NCI-H526 treated with DMSO at 0.1 percent for 48 hours (cell line): ENCODE data around the gene C2.
A peak's percentile ranks its signal among the peaks of the same experiment; 100 is the strongest.

ENCODE experiments used
- DNase-seq: peaks from one replicate; lab custom pipeline; 2025; lab: John Stamatoyannopoulos, UW

Gene C2

GRCh38 chr6:31927242-31927862, at the start of gene C2:
Gene C2, plus strand, starts transcription at chr6:31927717. Its CDS starts 36 bp downstream, at chr6:31927753.
- DNase-seq = no peak

GRCh38 chr6:31878222-31878621, 49.3 kb upstream of the C2 start:
- no peak for DNase-seq

DNA sequence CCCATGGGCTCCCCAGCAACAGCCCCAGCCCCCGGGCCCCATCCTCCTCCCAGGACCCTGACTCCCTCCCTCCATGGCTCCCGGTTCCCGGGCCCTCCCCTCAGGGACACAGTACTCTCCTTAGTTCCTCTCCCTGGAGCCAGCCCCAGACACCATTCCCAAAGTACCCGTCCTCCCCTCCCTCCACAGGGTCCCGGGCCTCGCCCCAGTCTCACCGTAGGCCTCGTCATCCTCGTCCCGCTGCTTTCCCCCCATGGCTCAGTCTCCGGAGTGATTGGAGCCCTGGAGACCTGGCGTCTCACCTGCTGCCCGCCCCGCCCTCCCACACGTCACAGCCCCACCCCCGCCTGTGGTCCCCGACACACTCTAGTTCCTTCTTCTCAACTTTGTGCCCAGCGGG, 48.8 kb upstream of the C2 start, which contains the start of gene SLC44A4:
TSS of gene SLC44A4 (minus strand) at position 272 of the 400 bp plus-strand sequence. CDS start at position 255, 17 bp downstream.
- DNase-seq = no peak

DNA sequence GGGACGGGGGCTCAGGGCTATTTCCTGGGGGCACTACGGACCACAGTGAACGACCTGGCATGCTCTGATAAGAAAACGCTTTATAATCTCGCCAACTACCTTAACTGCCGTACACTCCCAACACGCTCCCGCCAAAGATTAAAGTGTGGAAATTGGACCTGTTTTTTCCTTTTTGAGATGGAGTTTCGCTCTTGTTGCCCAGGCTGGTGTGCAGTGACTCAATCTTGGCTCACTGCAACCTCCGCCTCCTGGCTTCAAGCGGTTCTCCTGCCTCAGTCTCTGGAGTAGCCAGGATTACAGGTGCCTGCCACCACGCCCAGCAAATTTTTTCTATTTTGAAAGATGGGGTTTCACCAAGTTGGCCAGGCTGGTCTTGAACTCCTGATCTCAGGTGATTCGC, 48.4 kb upstream of the C2 start:
- DNase-seq = no peak

- DNase-seq = no peak
Measured at GRCh38 chr6:31879901-31880300, 47.6 kb upstream of the C2 start.

- no peak for DNase-seq
Measured at GRCh38 chr6:31880616-31881015, 46.9 kb upstream of the C2 start.

DNA sequence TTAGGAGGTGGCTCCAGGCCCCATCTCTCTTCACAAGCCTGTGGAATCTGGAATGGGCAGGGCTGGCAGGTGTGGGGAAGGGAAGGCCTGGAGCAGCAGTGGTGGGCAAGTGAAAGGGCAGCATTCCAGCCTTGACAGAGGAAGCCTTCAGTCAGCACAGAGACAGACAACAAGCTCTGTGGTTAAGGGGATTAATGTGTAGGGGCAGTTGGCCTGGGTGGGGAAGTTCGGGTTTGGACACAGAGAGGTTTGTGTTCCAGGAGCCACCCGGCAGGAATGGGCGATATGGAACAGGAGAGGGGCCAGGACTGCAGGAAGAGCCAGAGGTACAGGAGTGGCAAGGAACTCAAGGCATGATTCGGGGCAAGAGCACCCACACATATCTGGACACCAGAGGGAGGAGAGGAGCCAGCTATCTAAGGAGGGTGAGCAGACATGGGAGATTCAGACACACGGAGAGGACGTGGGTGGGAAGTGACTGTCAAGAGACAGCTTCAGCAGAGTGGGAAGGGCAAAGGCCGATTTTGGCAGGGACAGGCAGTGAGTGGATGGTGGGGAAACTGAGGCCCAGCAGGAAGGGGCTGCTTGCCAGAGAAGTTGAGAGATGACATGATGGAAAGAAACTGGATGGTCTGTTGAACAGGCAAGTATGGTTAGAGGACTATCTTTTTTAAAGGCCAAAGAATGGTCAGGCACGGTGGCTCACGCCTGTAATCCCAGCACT, 46.2 kb upstream of the C2 start:
- no peak for DNase-seq

GRCh38 chr6:31882344-31882743, 45.2 kb upstream of the C2 start:
- DNase-seq = no peak

DNA sequence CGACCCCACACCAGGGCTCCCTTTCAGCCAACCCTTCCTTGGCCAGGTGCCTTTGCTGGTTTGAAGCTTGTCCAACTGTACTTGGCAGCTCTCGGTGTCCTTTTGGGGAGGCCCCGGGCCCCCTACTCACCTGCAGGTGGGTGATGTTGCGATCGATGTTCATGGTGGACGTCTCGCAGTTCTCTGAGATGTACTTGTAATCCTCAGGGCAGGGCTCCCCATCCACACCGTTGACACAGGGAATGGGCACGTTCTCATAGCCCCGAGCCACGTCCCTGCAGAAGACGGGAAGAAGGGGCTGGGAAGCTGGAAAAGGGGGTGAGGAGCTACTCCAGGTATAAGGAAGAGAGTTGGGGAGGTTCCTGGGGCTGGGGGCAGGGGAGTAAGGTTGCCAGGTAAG, 43.8 kb upstream of the C2 start:
- DNase-seq = no peak

DNA sequence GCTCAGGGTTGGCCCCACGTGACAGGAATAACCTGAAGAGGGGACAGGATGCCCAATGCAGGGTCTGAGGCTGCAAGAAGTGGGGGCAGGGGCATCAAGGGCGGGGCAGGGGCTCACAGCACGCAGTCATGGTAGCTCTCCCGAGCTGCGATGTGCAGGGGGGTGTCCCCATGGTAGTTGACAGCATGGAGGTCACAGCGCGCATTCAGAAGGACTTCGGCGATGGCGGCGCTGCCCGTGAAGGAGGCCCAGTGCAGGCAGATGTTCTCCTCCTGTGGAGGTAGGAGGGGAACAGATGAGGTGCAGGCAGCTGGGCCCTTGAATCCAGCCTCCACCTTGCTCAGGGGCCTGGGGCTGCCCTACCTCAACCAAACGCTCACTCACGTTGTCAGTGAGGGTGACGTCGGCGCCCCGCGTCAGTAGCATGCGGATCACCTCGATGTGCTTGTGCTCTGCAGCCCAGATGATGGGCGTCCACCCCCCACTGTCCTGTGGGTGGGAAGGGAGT, 42.9 kb upstream of the C2 start:
- no peak for DNase-seq

GRCh38 chr6:31886541-31886991, 41.0 kb upstream of the C2 start:
- DNase-seq = no peak

DNA sequence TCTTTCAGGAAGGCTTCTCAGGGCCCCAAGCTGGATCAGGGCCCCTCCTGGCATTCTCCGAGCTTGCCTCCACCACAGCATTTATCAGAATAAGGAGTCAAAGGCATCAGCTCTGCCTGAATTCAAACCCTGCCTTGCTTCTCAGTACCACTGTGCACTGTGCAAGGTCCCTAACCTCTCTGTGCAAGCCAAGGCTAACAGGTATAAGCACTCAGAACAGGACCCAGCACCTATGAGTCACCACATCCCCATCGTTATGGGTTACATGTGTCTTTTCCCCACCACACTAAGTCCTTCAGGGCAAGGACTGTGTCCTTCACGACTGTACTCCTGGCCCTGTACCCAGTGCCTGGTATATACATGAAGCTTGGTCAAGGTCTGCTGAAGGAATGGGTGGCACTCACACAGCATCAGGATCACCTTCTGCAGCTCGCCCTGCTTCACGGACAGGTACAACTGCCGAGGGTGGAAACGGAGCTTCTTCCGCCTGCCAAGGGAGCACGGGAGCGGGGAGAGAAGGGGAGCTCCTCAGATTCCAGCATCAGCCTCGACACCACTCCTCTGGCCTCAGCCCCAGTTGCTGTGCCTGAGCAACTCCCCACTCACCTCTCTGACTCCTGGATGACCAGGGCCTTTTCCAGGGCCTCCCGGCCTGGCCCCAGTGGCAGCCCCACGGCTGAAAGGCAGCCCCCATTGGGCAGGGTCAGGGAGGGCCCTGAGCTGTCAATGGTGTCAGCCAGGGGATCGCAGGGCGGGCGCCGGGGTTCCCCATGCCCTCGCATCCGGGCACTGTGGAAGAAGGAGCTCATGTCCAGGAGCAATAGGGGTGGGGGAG, 40.1 kb upstream of the C2 start:
- no peak for DNase-seq

- no peak for DNase-seq
Measured at GRCh38 chr6:31888276-31889258, 39.0 kb upstream of the C2 start.

DNA sequence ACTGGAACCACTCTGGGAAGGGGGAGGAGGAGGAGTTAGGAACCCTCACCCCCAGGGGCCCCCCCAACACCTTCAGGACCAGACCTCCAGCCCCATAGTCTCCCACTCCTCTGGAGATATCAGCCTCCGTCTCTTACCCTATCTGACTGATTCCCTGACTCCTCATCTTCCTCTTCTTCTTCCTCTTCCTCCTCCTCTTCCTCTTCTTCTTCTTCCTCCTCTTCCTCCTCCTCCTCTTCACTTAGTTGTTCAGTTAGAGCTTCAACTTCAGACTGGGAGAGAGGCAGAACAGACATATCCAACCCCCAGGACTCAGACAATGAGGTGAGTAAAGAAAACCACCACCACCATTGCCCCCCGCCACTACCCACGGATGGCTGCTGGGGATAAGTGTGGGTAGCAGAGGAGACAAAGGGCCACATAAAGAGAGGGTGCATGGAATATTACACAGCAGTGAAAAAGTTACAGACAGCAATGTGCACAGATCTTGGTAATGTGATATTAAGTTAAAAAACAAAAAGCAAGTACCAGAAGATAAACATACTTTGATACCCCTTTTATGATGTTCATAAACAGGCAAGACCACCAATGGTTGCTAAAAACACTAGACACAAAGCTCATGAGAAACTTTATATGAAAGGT, 38.1 kb upstream of the C2 start:
- DNase-seq = no peak

GRCh38 chr6:31892821-31893220, 34.7 kb upstream of the C2 start:
- no peak for DNase-seq

GRCh38 chr6:31896493-31896855, 31.0 kb upstream of the C2 start:
- DNase-seq = no peak

DNA sequence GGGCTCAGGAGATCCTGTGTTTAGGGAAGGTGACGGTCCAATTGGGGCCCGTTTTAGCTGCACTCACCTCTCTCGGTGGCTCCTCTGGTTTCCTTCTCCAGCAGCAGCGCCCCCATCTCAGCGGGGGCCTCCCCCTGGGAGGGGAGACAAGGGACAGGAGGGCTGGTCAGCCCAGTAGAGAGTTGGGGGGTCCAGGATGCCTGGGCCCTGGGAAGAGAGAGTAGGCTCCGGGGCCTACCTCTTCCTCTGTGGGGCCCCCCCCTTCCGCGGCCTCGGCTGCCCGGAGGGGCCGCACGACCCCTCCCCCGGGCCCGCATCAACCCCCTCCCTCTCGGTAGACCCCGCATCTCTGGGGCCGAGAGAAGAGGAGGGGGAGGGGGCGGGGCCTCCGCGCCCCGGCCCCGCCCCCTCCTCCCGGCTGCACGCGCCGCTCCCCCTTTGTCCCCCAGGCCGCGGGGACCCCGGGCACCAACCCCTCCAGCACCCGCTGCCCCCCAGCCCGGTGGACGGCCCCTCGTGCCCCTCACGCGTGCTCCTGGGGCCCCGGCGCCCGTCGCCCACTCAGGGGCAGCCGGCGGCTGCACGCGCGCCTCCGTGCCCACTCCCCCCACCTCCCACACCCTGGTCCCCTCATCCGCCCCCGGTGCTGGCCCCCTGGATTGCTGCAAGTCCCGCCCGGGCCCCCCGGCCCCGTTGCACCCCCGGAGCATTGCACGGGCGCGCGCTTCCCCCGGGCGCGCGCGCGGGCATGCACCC, 30.5 kb upstream of the C2 start:
- no peak for DNase-seq

DNA sequence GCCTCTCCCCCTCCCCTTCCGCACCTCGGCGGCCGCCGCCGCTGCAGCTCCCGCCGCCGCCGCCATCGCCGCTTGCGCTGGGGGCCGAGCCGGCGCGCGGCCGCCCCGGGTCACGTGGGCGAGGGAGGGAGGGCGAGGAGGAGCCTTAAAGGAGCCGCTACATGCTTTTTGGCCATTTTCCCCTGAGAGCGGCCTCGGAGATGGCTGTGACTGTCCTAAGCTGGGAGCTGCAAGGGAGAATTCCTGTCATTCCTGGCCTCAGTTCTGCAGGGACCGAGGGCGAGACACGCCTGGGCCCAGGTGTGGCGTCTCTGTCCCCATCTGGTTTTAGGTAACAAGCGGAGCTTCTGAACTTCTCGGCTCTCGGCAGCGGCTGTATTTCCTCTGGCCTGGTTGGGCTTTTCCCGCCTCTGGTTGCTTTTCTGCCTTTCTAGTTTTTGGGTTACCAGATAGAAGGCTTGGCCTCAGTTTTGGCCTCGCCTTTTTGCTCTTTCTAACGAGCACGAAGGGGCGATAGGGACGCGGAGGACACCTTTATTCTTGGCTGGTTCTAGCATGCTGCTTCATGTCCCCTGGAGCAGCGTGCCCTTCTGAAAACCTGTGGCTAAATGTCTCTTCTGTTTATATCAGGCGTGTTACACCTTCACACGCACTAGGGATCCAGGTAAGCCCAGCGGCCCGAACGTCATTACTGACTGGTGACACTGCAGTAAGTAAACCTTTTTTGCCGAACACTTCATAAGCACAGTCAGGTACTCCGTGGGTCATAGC, 29.7 kb upstream of the C2 start, which contains the start of gene EHMT2:
TSS of gene EHMT2 (minus strand) at position 87 of the 771 bp plus-strand sequence. CDS start at position 66, 21 bp downstream.
- DNase-seq = peak; percentile 76

DNA sequence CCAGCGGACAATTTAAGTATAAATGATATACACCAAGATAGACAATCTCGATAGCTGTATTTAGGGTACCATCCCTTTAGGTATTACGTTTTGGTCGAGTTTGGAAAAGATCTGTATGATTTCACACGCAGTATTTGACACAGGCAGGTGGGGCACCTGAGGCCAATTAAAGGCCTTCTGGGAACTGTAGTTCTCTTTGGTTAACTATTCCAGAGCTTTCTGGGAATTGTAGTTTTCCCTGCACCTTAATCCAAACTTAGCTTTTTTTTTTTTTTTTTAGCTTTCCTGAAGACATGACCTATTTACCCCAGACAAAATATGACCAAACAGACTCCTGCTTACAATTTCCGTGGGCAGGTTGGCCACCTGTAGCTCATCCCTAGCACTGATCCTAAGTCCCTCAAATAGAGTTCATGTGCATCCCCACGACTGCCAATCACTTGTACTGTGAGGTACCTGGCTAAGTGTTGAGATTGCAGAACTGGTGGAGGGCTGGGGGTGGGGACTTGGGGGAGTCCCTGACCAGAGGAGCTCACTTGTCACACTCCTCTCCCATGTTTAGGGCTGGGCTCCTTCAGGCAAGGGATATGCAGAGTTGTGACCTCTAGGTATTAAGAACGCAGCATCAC, 29.0 kb upstream of the C2 start:
- DNase-seq = peak; percentile 30
